ENCODE data around the gene MKI67.
"Not testable (repeated sequence)": the region's sequence is repeated elsewhere in the genome, so short reads cannot be mapped to it uniquely, and the experiment has no call there.

Gene MKI67

GRCh38 chr10:128149267-128150014 lies 23.2 kb upstream of the MKI67 start:
- no peak for DNase-seq (ENCODE audit: extremely low read depth in 1 of 2, low read depth in 1 of 2)

GRCh38 chr10:128147669-128148068 lies 21.4 kb upstream of the MKI67 start:
- DNase-seq (ENCODE audit: extremely low read depth in 1 of 2, low read depth in 1 of 2) = no peak

GRCh38 chr10:128147064-128147463 lies 20.8 kb upstream of the MKI67 start:
- DNase-seq (ENCODE audit: extremely low read depth in 1 of 2, low read depth in 1 of 2) = no peak

GRCh38 chr10:128144547-128144946 lies 18.3 kb upstream of the MKI67 start:
- no peak for DNase-seq (ENCODE audit: extremely low read depth in 1 of 2, low read depth in 1 of 2)

GRCh38 chr10:128143531-128143930 lies 17.3 kb upstream of the MKI67 start:
- no peak for DNase-seq (ENCODE audit: extremely low read depth in 1 of 2, low read depth in 1 of 2)

- DNase-seq (ENCODE audit: extremely low read depth in 1 of 2, low read depth in 1 of 2) = no peak
These were observed 14.2 kb upstream of the MKI67 start for GRCh38 chr10:128140425-128140824.

- DNase-seq (ENCODE audit: extremely low read depth in 1 of 2, low read depth in 1 of 2) = not testable (repeated sequence)
These were observed 12.2 kb upstream of the MKI67 start for GRCh38 chr10:128138429-128138828.

GRCh38 chr10:128137877-128138276 lies 11.7 kb upstream of the MKI67 start:
- DNase-seq (ENCODE audit: extremely low read depth in 1 of 2, low read depth in 1 of 2) = no peak

- no peak for DNase-seq (ENCODE audit: extremely low read depth in 1 of 2, low read depth in 1 of 2)
These were observed 3.8 kb upstream of the MKI67 start for GRCh38 chr10:128130051-128130450.

GRCh38 chr10:128128582-128128981 lies 2.4 kb upstream of the MKI67 start:
- DNase-seq (ENCODE audit: extremely low read depth in 1 of 2, low read depth in 1 of 2) = no peak

- DNase-seq (ENCODE audit: extremely low read depth in 1 of 2, low read depth in 1 of 2) = no peak
These were observed 743 bp downstream of the MKI67 start for GRCh38 chr10:128125416-128125943.

GRCh38 chr10:128124813-128125403 lies 1.3 kb downstream of the MKI67 start:
- no peak for DNase-seq (ENCODE audit: extremely low read depth in 1 of 2, low read depth in 1 of 2)

GRCh38 chr10:128123846-128124245 lies 2.4 kb downstream of the MKI67 start:
- DNase-seq (ENCODE audit: extremely low read depth in 1 of 2, low read depth in 1 of 2) = no peak

- no peak for DNase-seq (ENCODE audit: extremely low read depth in 1 of 2, low read depth in 1 of 2)
These were observed 3.3 kb downstream of the MKI67 start for GRCh38 chr10:128122931-128123330.

GRCh38 chr10:128121750-128122412 lies 4.3 kb downstream of the MKI67 start:
- no peak for DNase-seq (ENCODE audit: extremely low read depth in 1 of 2, low read depth in 1 of 2)

- no peak for DNase-seq (ENCODE audit: extremely low read depth in 1 of 2, low read depth in 1 of 2)
These were observed 9.2 kb downstream of the MKI67 start for GRCh38 chr10:128116851-128117615.

GRCh38 chr10:128116187-128116586 lies 10.0 kb downstream of the MKI67 start:
- DNase-seq (ENCODE audit: extremely low read depth in 1 of 2, low read depth in 1 of 2) = no peak

- no peak for DNase-seq (ENCODE audit: extremely low read depth in 1 of 2, low read depth in 1 of 2)
These were observed 10.9 kb downstream of the MKI67 start for GRCh38 chr10:128115356-128115755.

- DNase-seq (ENCODE audit: extremely low read depth in 1 of 2, low read depth in 1 of 2) = no peak
These were observed 11.3 kb downstream of the MKI67 start for GRCh38 chr10:128114901-128115300.

- DNase-seq (ENCODE audit: extremely low read depth in 1 of 2, low read depth in 1 of 2) = no peak
These were observed 13.2 kb downstream of the MKI67 start for GRCh38 chr10:128113026-128113425.

GRCh38 chr10:128111696-128112095 lies 14.5 kb downstream of the MKI67 start:
- no peak for DNase-seq (ENCODE audit: extremely low read depth in 1 of 2, low read depth in 1 of 2)

Data from activated CD8-positive, alpha-beta memory T cell treated with anti-CD3 and anti-CD28 coated beads for 1 hour (primary cell).